GM19397 (cell line): ENCODE data around the gene SEC63.

ENCODE experiments used
- ATAC-seq: cut with Tn5 transposase; IDR thresholded peaks from one replicate; pipeline ENCODE4 v1.9.1; 2021; ENCODE audit warnings: mild to moderate bottlenecking, moderate library complexity; ENCODE audit not compliant: unreplicated experiment

The SEC63 gene

DNA sequence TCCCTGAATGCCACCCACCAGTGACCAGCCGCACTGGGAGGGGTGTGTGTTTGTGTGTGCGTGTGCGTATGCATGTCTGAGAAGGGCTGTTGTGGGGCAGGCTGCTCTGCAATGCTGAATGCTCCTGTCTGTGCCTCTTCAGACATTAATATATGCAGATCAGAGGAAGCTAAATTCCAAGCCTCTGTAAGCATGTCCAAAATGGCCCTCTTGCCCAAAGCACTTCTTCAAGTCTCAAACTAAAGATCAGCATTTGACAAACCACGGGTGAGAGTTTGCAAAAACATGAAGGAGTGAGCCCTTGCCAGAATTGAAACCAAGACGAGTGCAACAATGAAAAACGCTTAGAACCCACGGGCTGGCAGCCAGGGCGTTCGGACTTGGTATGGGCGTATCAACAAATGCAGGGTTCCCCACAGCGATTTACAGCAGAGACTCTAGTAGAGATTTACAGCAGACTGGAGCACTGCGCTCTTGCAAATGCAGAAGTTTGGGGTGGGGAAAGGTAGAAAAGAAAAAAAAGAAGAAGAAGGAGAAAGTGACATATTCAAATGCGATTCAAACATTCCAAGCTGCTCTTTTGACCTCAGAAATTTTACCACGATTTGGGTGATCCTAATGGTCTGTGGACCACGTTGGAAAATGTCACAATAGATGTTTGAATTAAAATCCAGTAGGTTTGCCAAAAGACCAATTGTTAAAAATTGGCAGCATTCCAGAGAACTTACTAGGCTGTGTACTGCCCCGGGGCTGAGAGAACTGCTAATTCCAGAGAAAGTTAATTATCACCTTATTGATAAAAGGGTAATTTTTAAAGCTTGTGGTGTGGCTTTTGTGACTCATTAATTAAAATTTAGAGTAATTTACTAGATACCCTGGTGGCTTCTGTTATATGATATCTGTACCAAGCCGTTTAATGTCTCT, 137.4 kb downstream of the SEC63 start:
- no peak for ATAC-seq

DNA sequence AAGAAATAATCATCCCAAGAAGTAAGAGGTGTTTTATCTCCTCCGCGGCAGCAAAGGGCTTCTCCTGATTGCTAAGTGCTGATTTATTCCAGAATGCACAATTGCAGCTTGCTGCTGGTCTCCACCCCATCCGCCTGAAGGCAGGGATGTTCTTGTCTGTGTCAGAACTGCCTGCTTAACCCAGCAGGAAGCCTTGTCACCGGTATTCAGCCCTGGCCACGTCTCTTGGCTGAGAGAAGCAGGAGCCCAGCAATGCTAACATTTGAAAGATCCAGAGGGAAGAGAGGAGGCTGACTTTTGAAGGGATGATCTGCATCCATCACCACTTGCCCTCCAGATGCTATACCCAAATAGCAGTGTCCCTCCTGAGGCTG, 138.1 kb downstream of the SEC63 start:
- ATAC-seq, result no peak

DNA sequence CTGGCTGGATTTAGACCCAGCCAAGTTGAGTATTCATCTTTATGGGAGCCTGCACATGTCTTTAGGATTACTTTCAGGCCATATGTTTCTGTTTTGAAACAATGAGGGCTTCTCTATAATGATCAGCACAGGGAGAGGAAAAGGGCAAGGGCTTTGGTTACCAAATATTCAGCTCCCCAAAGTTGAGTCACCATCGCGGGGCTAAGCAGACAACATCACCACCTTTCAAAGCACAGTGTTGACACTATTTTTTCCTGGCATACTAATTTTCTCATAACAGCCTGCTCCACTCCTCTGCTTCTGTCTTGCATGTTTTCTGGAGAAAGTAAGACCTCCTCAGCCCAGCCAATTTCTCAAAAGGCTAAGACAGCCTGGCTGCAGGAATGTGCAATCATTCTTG, 138.8 kb downstream of the SEC63 start:
- no peak for ATAC-seq

DNA sequence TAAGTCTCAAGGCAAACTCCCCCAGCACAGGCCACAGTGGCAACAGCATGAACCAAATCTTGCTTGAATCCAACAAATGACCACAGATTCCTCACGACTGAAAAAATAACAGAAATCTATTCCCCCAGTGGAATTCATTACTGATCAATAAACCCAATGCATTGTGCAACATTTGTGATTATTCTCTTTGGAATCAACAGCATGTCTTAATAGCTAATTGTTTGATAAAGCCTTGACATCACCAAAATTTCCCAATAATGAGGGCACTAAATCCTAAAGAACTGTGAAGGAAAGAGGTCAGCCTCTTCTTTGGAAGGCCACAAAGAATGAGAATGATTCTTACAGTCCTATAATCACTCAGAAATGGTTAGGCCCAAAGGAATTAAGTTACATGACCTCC, 139.7 kb downstream of the SEC63 start:
- no peak for ATAC-seq

DNA sequence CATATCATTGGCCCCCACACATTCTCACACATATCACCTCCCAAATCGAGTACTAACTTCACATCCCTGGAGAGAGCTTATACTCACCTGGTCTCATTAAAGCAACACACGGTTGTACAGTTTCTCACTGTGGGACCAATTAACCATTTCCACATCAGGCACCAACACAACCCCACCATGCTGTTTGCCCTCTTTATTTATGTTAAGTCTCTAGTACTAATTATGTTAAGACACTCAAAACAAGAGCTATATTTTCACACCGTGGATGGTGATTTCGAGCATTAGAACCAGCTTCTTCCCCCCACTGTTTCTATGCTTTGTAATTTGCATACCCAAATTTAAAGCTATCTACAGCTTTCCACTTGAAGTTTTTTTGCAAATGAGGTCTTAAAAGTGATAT, 140.2 kb downstream of the SEC63 start:
- no peak for ATAC-seq
